ENCODE data around the gene PTPRK. TPM values are rescaled to one million over a fixed set of nuclear protein-coding genes. Genes with fewer than 3 reads are reported as not detected.

Gene PTPRK
- polyA plus RNA-seq, 1 experiment: 37.8 TPM

DNA sequence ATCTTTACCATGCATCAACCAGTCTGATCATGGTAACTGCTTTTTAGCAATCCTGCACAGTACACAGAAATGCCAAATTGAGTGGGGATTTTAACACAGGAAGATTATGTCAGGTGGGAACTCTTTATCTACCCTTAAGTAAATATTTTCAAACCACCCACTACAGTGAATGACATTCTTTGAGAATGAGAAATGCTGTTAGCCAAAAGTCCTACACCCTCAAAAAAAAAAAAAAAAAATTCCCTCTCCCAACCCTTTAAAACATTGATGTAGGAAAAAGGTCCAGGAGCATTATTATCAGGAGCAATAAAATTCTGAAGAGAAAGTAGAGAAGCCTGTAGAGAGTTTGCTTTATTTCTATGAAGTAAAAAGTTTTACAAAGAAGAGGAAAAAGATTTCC, 312.3 kb downstream of the PTPRK start:
- H3K27me3 ChIP-seq (ENCODE audit: control insufficient read depth, insufficient read depth, low read length): no peaks in the 10 kb centered on the region
- no peak overlapping the region for H3K4me3 ChIP-seq (ENCODE audit: low read depth, low read length)
- no peak overlapping the region for H3K27ac ChIP-seq (ENCODE audit: low read depth, low read length)
- ChIA-PET CTCF (no interaction called here), POLR2A (no interaction called here)
- DNase-seq (ENCODE audit: low read depth, low spot score): no peak
- no peaks in the 10 kb centered on the region for H3K9me3 ChIP-seq (ENCODE audit: control insufficient read depth, insufficient read depth, low read length)
- TF ChIP-seq, protein P1, sequence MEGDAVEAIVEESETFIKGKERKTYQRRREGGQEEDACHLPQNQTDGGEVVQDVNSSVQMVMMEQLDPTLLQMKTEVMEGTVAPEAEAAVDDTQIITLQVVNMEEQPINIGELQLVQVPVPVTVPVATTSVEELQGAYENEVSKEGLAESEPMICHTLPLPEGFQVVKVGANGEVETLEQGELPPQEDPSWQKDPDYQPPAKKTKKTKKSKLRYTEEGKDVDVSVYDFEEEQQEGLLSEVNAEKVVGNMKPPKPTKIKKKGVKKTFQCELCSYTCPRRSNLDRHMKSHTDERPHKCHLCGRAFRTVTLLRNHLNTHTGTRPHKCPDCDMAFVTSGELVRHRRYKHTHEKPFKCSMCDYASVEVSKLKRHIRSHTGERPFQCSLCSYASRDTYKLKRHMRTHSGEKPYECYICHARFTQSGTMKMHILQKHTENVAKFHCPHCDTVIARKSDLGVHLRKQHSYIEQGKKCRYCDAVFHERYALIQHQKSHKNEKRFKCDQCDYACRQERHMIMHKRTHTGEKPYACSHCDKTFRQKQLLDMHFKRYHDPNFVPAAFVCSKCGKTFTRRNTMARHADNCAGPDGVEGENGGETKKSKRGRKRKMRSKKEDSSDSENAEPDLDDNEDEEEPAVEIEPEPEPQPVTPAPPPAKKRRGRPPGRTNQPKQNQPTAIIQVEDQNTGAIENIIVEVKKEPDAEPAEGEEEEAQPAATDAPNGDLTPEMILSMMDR (IDR thresholded peaks at IDR 0.05; ENCODE audit: low read depth, low read length): no peak

DNA sequence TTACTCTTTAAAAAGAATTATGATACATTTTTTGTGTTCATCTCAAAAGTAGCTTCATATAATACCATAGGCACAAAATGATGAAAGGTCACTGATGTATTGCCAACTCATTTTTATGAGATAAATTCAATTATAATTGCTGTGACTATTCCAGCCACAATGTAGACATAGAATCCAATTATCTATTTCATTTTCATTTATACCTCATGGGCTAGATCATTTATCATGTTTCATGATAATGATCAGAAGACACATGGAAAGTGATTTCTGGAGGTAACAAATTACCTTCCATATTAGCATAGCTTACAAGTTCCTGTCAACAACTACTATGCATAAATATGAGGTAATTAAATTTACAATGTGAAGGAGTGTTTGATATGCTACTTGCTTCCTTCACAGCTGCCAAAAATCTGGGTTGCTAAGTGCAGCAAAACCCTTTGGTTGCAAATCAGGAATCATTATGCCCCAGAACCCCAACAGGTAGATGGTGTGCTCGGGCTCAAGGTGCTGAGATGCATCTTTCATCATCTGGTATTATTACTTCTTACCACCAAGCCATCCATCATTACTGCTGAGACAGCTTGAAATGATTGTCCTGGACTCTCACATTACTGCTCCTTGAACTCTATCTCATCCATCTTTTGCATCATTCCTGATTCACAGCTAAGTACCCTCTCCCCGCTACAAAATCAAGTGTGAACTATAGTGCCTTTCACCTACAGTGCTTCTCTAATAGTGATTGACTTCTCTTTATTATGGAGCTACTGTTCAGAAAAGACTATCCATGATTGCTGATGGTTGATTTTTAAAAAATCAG, 313.6 kb downstream of the PTPRK start:
- TF ChIP-seq, protein P1 (IDR thresholded peaks at IDR 0.05; ENCODE audit: low read depth, low read length): no peak
- no peak overlapping the region for H3K27ac ChIP-seq (ENCODE audit: low read depth, low read length)
- POLR2A ChIA-PET: no interaction called here
- H3K27me3 ChIP-seq (ENCODE audit: control insufficient read depth, insufficient read depth, low read length): no peaks in the 10 kb centered on the region
- DNase-seq (ENCODE audit: low read depth, low spot score): no peak
- H3K4me3 ChIP-seq (ENCODE audit: low read depth, low read length): no peak overlapping the region
- no peaks in the 10 kb centered on the region for H3K9me3 ChIP-seq (ENCODE audit: control insufficient read depth, insufficient read depth, low read length)
- CTCF ChIA-PET: no interaction called here

DNA sequence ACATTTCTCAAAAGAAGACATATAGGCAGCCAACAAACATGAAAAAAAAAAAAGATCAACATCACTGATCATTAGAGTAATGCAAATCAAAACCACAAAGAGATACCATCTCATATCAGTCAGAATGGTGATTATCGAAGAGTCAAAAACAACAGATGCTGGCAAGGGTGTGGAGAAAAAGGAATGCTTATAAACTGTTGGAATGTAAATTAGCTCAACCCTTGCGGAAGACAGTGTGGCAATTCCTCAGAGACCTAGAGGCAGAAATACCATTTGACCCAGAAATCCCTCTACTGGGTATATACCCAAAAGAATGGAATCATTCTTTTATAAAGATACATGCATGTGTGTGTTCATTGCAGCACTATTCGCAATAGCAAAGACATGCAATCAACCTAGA, 315.8 kb downstream of the PTPRK start:
- DNase-seq (ENCODE audit: low read depth, low spot score): no peak
- H3K27ac ChIP-seq (ENCODE audit: low read depth, low read length): no peak overlapping the region
- ChIA-PET CTCF (no interaction called here), POLR2A (no interaction called here)
- TF ChIP-seq, protein P1 (IDR thresholded peaks at IDR 0.05; ENCODE audit: low read depth, low read length): no peak
- H3K9me3 ChIP-seq (ENCODE audit: control insufficient read depth, insufficient read depth, low read length): no peaks in the 10 kb centered on the region
- no peak overlapping the region for H3K4me3 ChIP-seq (ENCODE audit: low read depth, low read length)
- no peaks in the 10 kb centered on the region for H3K27me3 ChIP-seq (ENCODE audit: control insufficient read depth, insufficient read depth, low read length)

DNA sequence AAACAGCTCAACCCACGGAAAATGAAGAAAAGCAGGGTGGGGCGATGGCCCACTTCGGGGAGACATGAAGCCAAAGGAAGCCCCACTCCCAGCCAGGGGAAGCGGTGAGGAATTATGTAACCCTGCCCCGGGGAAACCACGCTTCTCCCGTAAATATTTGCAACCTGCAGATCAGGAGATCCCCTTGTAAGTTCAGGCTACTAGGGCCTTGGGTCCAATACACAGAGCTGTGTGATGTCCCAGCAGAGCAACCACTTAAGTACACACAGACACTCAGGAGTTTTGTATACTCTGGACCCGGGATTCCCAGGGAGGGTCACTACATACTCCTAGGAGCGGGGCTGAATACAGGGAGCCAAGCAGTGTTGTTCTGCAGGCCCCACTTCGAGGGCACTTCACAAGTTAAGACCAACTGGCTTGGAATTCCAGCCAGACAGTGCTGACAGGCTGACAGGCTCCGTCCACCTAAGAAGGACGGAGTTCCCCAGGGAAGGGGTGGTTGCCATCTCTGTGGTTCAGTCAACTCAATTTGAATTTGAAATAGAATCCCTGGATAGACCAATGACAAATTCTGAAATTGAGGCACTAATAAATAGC, 318.1 kb downstream of the PTPRK start:
- Histone ChIP-seq H3K9me3 (ENCODE audit: control insufficient read depth, insufficient read depth, low read length) (no peaks in the 10 kb centered on the region), H3K27ac (ENCODE audit: low read depth, low read length) (no peak overlapping the region), H3K4me3 (ENCODE audit: low read depth, low read length) (no peak overlapping the region), H3K27me3 (ENCODE audit: control insufficient read depth, insufficient read depth, low read length) (no peaks in the 10 kb centered on the region)
- TF ChIP-seq, protein P1 (IDR thresholded peaks at IDR 0.05; ENCODE audit: low read depth, low read length): no peak
- ChIA-PET CTCF (no interaction called here), POLR2A (no interaction called here)
- no peak for DNase-seq (ENCODE audit: low read depth, low spot score)

DNA sequence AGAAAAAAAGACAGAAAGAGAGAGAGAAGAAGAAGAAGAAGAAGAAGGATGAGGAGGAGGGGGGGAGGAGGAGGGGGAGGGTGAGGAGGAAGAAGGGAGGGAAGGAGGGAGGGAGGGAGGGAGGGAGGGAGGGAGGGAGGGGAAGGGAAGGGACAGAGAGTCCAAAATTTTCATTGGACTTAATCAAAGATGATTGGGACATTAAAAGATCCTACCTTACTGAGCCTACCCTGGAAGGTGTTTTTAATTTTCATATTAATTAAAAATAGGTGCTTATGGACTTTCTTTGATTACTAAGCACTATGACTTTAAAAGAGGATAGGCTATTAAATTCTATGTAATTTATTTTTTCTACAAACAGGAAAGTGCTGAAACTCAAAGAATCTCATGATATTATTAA, 319.6 kb downstream of the PTPRK start:
- DNase-seq (ENCODE audit: low read depth, low spot score): no peak
- Histone ChIP-seq H3K9me3 (ENCODE audit: control insufficient read depth, insufficient read depth, low read length) (no peaks in the 10 kb centered on the region), H3K4me3 (ENCODE audit: low read depth, low read length) (no peak overlapping the region), H3K27me3 (ENCODE audit: control insufficient read depth, insufficient read depth, low read length) (no peaks in the 10 kb centered on the region), H3K27ac (ENCODE audit: low read depth, low read length) (no peak overlapping the region)
- ChIA-PET POLR2A (no interaction called here), CTCF (no interaction called here)
- TF ChIP-seq, protein P1 (IDR thresholded peaks at IDR 0.05; ENCODE audit: low read depth, low read length): no peak
